NCI-H526 treated with DMSO at 0.1 percent for 48 hours (cell line): Measurements from ENCODE around the gene RNASE7.

Experiments
- DNase-seq: peaks from one replicate; lab custom pipeline; 2025; lab: John Stamatoyannopoulos, UW

The RNASE7 gene

DNA sequence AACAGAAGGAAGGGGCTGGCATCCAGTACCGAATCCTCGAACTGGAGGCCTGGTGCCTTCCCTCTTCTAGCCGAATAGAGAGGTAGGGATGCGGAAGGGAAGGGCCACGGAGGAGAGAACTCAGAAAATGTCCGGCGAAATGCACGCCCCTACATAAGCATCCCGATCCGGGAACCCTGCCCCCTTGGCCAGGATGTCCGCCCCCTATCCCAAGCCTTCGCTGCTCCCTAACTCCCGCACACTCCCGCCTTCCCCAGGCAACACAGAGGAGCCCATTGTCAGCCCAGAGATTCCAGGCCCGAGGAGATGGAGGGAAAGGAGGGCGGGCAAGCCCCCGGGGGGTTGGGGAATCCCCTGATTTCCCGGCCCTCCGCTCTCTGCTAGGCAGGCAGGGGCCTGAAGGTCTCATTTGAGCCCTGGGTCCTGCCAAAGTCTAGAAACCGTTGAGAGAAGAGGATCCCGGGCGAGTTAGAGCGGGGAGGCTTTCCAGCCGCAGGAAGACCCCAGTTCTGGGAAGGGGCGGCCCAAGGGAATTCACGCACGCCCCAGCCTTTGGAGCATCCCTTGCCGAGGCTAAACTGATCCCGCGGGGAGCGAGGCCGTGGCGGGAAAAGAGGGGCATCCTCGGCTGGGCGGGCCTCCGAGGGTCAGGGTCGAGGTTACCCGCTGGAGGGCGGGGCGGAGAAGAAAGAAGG, 27.4 kb downstream of the RNASE7 start:
- DNase-seq: no peak

DNA sequence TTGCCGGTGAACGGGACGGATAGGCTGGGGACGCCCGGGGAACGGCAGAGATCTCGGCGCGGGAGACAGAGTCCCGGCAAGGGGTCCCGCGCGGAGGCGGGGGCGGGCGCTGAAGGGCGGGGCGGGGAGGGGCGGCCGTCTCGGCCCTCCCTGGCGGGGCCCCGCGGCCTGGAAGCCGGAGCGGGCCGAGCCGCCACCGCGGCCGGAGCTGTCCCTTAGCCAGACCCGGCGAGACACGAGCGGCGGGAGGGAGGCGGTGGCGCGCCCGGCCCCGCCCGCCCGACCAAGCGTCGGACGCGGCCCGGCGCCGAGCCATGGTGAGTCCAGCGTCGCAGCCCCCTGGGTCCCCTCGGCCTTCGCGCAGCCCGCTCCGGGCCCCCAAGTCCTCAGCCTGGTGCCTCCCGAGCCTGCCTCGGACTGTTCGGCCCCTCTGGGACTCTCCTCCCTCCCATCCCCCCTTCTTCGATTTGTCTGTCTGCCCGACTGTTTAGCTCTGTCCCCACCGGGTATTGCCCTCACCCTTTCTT, 28.0 kb downstream of the RNASE7 start, which contains the start of gene ARHGEF40:
Gene ARHGEF40, plus strand, starts transcription at position 222 of the 527 bp plus-strand sequence. Its CDS starts 93 bp downstream, at position 315.
- DNase-seq: no peak

DNA sequence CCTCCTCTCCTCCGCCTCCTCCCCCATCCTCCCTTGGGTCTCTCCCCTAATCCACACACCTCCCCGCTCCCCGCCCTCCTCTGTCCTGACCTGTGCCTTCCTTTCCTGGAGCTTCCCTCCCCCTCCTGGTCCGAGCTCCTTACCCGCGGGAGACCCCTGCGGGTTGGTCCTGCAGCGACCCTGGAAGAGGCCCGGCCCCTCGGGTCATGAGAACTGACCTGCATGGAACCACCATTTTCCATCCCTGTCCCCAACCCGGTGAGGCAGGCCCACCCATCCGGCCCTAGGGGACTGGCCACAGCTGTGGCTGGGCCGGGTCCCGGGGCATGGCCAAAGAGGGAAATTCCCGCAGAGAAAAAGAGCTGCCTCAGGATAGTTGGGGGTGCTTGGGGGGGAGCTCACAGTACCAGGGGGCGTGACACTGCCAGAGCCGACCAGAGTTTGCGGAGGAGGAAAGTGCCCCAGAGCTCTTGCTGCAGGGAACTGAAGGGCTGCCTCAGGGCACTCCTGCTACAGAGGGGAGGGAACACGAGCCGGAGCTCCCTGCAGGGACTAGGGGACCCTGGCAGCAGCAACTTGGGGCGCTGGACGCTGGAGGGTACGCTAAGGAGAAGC, 28.6 kb downstream of the RNASE7 start:
- no peak for DNase-seq

DNA sequence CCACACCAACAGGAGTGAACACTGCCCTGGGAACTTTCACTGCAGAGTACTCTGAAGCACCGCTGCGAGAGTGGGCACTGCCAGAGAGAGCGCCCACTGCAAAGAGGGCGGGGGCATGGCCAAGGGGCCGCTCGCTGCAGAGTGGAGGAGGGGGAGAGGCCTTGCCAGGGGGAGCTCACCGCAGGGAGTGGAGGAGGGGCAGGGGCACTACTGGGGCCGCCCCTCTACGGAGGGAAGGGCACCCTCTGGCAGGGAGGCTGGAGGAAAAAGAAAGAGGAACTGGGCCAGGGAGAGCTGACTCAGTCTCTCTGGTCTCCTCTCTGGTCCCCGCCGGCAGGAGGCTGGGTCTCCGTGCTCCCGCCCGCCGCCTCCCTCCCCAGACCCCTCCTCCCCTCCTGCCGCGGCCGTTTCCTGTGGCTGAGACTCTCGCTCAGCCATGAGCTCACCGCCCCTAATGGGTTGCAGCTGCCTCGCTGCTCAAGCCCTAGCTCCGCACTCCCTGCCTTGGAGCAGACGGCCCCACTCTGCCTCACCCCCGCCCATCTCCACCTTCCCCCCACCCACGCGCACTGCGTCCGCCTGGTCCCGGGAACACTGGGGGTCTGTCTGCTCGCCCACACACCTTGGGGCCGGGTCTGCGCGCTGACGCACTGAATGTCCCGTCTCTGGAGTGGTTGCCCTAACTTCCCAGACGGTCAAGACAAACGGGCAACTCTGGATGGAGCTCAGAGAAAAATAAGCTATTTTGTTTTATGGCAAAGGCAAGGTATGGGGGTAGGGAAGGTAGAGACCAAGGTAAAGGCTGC, 29.3 kb downstream of the RNASE7 start:
- peak; percentile 68 for DNase-seq

DNA sequence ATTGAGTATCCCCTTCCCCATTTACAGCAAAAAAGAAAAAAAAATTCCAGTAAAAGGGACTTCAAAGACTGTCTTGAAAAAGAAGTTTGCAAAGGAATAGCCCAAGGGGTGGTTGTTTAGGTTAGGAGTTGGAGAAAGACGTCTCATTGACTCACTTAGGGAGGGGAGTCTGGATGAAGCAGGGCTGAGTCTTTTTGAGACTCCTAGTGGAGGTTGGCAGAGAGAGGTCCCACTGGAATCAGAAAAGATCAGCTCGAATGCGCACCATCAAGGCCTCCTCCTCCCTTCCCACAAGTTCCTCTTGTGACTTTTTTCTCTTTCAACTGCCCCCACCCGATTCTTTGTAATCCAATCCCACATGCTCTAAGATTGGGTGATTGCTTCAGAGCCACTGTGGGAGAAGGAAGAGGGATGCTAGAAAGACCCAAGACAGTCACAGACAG, 29.9 kb downstream of the RNASE7 start:
- no peak for DNase-seq

DNA sequence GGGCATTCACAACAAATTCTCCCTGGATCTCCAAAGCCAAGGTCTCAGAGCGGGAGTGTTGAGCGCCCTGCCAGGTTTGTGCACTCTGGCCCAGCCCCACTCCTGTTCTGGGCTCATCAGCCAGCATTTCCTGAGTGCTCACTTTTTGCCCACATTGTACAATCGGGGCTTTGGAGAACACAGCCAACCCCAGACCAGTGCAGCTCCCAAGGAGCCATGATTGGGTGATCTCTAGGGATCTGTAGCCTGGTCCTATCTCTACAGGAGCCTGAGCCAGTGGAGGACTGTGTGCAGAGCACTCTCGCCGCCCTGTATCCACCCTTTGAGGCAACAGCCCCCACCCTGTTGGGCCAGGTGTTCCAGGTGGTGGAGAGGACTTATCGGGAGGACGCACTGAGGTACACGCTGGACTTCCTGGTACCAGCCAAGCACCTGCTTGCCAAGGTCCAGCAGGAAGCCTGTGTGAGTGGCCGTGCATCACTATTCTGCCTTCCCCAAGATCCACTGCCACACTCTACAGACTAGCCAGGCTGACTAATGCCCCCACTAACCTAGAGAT, 30.7 kb downstream of the RNASE7 start:
- DNase-seq: no peak

DNA sequence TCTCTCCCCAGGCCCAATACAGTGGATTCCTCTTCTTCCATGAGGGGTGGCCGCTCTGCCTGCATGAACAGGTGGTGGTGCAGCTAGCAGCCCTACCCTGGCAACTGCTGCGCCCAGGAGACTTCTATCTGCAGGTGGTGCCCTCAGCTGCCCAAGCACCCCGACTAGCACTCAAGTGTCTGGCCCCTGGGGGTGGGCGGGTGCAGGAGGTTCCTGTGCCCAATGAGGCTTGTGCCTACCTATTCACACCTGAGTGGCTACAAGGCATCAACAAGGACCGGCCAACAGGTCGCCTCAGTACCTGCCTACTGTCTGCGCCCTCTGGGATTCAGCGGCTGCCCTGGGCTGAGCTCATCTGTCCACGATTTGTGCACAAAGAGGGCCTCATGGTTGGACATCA, 31.8 kb downstream of the RNASE7 start:
- DNase-seq: no peak

DNA sequence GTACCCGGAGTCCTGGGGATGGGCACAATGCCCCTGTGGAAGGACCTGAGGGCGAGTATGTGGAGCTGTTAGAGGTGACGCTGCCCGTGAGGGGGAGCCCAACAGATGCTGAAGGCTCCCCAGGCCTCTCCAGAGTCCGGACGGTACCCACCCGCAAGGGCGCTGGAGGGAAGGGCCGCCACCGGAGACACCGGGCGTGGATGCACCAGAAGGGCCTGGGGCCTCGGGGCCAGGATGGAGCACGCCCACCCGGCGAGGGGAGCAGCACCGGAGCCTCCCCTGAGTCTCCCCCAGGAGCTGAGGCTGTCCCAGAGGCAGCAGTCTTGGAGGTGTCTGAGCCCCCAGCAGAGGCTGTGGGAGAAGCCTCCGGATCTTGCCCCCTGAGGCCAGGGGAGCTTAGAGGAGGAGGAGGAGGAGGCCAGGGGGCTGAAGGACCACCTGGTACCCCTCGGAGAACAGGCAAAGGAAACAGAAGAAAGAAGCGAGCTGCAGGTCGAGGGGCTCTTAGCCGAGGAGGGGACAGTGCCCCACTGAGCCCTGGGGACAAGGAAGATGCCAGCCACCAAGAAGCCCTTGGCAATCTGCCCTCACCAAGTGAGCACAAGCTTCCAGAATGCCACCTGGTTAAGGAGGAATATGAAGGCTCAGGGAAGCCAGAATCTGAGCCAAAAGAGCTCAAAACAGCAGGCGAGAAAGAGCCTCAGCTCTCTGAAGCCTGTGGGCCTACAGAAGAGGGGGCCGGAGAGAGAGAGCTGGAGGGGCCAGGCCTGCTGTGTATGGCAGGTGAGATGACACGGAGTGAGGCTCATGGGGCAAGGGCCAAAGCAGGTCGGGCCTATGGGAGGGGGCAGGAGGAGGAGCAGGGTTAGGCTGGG, 32.5 kb downstream of the RNASE7 start:
- no peak for DNase-seq

DNA sequence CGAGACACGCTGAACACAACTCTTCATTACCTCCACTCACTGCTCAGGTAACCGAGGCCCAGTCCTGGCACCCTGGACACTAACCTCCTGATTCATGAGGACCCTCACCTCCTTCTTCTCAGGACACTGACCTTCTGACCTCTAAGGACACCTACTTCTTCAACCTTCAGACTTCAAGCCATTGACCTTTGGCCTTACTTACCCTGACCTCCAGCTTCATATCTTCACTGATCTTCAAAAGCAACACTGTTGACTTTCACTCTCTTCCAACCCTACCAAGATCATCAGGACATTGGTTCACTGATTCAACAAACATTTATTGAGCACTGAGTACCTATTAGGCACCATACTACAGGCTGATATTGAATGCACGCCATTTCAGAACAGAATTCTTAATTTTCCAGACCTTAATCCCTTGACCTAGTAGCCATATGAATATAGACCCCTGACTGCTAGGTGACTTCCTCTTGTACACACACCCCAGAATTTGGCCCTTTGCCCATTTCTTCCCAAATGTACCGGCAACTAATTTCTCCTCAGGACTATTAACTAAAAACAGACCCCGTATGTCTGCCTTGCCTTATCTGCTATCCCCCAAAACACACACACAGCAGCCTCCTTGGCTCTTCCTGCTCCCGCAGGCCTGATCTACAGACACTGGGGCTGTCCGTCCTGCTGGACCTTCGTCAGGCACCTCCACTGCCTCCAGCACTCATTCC, 33.7 kb downstream of the RNASE7 start:
- no peak for DNase-seq

DNA sequence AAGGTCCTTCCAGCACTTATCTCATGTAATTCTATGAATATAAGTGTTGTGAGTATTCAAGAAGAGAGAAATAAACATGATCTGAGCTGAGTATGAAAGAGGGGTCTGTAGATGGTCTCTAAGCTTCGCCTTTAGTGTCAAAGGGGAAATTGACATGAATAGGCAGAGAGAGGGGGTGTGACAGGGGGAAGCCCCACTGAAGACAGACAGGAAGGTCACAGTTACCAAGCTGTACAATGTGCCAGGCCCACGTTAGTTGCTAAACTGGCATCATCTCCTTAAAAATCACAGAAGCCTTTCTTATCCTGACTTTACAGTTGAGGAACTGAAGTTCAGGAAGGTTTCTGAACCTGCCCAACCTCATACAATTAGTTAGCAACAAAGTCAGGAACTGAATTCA, 35.5 kb downstream of the RNASE7 start:
- DNase-seq: no peak

DNA sequence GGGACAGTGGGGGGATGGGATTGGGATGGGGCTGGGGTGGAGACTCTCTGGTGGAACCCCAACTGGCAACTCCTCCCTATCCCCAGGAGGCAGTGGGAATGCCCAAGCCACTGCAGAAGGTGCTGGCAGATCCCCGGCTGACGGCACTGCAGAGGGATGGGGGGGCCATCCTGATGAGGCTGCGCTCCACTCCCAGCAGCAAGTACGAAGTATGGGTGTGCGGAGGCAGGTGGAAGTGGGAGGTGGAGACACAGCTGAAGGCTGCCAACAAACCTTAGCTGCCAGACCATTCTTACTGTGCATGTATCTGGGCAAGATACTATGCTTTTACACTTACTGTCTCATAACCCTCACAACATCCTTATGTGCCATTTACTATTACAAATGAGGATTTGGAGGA, 36.1 kb downstream of the RNASE7 start:
- DNase-seq: no peak

DNA sequence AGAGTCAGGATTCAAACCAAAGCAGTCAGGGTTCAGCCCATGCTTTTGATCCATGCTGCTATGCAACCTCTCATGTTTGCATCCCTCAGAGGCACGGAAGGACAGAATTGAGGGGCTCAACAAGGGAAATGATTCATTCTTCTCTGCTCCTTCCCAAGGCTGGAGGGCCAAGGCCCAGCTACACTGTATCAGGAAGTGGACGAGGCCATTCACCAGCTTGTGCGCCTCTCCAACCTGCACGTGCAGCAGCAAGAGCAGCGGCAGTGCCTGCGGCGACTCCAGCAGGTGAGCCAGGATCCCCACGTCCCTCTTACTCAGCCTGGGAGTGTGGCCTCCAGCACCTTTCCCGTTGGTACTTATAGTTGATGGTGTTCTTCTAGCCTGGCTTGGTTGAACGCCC, 36.6 kb downstream of the RNASE7 start:
- DNase-seq: no peak

DNA sequence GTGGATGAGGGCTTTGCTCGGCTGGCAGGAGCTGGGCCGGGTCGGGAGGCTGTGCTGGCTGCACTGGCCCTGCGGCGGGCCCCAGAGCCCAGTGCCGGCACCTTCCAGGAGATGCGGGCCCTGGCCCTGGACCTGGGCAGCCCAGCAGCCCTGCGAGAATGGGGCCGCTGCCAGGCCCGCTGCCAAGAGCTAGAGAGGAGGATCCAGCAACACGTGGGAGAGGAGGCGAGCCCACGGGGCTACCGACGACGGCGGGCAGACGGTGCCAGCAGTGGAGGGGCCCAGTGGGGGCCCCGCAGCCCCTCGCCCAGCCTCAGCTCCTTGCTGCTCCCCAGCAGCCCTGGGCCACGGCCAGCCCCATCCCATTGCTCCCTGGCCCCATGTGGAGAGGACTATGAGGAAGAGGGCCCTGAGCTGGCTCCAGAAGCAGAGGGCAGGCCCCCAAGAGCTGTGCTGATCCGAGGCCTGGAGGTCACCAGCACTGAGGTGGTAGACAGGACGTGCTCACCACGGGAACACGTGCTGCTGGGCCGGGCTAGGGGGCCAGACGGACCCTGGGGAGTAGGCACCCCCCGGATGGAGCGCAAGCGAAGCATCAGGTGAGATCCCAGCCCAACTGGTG, 39.5 kb downstream of the RNASE7 start:
- DNase-seq: no peak

DNA sequence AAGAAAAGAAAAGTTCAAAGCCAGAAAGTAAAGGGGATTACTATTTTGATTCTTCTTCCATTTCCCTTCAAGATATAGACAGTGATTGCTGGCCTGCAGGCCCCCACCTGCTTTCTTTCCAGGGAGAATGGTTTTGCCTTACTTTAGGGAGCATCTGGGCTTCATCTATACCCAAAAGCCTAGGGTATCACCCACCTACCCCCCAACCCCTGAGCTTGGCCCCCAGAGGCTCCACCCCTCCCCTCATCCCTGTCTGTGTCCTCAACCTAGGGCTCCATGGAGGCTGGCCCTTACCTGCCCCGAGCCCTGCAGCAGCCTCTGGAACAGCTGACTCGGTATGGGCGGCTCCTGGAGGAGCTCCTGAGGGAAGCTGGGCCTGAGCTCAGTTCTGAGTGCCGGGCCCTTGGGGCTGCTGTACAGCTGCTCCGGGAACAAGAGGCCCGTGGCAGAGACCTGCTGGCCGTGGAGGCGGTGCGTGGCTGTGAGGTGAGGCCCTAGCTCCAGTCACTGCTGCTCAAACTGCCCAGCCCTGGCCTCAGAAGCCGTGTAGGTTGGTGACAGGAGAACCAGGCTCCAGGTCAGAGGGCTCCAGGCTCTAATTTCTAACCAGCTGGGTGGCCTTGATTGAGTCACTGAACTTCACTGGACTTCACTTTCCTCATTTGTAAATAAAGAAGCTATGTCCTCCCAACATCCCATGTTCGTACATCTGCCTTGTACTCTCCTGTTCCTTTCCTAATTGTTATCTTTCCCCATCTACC, 41.6 kb downstream of the RNASE7 start:
- DNase-seq: no peak

DNA sequence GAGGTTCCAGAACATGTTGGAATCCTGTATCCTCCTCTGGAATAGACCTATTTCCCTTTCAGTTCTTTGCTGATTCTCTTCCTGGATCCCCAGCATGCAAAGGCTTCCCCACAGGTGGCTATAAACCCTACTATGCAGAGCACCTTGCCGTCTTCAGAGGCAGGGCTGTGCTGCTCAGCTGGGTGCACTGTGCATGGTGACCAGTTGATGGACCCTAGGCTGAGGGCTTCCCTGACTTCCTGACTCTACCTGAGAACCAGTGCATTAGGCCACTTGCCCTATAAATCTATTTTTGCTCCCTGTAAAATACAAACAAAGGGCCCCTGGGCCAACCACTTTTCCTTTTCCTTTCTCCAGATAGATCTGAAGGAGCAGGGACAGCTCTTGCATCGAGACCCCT, 42.2 kb downstream of the RNASE7 start:
- DNase-seq: no peak

DNA sequence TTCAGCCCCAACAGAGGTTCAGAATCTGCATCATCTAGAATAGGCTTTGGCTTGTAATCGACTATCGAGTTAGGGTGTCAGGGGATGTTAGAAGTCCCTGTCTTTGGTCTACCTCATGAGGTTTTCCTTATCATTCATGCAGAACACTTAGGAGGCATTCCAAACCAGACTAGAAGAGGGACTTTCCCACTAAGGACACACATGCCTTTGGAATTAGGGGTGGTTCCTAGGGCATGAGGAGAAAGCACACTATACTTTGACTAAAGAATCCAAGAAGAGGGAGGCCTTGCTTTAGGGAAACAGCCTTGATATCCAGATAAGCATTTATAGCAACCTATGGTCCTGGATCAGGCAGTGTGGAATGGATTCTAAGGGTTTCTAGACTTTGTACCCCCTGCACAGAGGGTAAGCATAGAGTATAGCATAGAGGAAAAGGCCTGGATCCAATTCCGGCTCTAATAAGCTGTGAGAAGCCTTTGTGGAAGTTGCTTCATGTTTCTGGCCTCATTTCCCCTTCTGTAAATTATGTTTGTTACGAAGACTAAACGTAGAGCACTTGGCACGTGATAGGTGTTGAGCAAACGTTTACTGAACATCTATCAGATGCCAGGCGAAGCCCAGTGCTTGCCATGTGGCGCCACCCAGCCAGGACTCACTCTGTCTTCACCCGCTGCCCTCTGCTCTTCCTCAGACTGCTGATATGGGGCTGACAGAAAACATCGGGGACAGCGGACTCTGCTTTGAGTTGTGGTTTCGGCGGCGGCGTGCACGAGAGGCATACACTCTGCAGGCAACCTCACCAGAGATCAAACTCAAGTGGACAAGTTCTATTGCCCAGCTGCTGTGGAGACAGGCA, 43.1 kb downstream of the RNASE7 start:
- DNase-seq: no peak

DNA sequence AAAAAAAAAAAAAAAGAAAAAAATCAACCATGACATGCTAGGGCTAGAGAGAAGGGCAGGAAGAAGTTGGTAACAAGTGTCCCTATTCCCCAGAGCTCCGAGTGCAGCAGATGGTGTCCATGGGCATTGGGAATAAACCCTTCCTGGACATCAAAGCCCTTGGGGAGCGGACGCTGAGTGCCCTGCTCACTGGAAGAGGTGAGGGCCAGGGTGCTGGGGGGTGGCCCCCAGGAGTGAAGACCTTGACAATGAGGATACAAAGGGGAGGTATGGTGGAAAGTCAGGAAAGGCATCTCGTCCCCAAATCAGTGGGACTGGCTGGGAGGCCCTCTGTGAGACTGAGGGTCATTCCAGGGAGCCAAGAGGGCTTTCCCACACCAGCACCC, 44.7 kb downstream of the RNASE7 start:
- DNase-seq: no peak

DNA sequence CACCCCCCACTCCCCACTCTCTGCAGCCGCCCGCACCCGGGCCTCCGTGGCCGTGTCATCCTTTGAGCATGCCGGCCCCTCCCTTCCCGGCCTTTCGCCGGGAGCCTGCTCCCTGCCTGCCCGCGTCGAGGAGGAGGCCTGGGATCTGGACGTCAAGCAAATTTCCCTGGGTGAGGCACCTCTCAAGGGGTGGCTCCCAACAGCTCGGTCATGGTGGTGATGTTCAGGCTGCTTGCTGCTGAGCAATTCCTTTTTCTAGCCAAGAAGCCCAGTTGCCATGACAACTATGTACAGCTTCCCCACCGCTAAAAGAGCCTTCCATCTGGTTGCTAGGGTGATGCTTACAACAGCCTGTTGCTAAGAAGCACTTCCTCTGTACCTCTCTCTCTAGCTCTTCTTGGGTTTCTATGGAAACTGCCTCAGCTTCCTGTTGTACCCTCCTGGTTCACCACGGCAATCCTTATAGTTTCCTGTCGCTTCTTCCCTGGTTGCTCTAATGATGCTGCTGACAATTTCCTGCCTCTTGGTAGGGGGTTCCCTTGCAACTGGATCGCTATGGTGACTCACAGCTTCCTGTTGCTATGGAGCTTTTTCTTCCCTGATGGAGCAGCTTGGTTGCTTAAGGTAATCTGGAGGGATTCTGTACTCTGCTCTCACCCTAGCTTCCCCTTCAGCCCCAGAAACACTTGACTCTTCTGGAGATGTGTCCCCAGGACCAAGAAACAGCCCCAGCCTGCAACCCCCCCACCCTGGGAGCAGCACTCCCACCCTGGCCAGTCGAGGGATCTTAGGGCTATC, 45.3 kb downstream of the RNASE7 start:
- DNase-seq: no peak
